ENCODE measurements around the gene ABHD12B. TPM values are rescaled to one million over a fixed set of nuclear protein-coding genes. Genes with fewer than 3 reads are reported as not detected.

The ABHD12B gene
- total and polyA plus RNA-seq, 2 of the 13 experiments (the other 11 are each of a cell fraction or from before 2014, with no cell fraction given): not detected

DNA sequence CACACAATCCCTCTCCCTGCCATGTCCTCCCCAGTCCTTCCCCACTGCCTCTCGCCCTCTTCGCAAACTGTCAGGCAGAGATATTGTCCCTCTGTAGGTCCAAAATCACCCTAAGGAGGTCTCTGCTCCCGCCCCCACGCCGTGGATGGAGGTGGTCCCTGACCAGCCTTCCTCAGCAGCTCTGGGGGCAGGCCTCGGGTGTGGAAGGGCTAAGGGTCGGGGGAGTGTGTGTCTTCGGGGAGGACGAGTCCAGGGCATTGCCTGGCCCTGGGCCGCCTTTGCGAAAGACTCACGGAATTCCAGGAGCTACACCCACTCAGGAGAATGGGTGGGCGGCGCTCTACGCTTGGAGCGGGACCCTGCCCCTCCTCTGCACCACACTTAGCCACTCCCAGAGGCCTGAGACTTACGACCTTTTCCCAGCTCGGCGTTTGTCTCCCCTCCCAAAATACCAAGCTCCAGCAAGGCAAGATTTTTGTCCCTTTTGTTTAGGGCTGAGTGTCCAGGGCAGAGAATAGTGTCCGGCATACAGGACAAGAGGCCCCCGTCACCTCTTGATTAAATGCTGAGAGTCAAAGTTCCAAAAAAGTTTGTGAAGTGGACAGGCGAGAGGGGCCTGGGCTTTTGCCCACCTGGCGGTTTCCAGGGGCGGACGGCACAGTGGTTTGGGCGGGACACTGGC is 71.5 kb downstream of the ABHD12B start (continued):
- TF ChIP-seq GABPB1 (CRISPR knock-in tag; IDR thresholded peaks at IDR 0.05): peak; percentile 30; the same call in 1 of the 2 replicates
- TF ChIP-seq ZNF790 (CRISPR knock-in tag; IDR thresholded peaks at IDR 0.05; ENCODE audit: borderline replicate concordance): no peak
- no peak for TF ChIP-seq EZH2 (conservative IDR thresholded peaks at IDR 0.05; ENCODE audit: low read depth, low read length)
- TF ChIP-seq ZNF883 (CRISPR knock-in tag; IDR thresholded peaks at IDR 0.05; ENCODE audit: not compliant biosample characterization): peak; percentile 46
- no peak for TF ChIP-seq SIX1 (CRISPR knock-in tag; IDR thresholded peaks at IDR 0.05; ENCODE audit: borderline replicate concordance)
- TF ChIP-seq ZFP1 (CRISPR knock-in tag; IDR thresholded peaks at IDR 0.05): no peak
- TF ChIP-seq ZFY (CRISPR knock-in tag; IDR thresholded peaks at IDR 0.05): no peak
- TF ChIP-seq, protein P1, sequence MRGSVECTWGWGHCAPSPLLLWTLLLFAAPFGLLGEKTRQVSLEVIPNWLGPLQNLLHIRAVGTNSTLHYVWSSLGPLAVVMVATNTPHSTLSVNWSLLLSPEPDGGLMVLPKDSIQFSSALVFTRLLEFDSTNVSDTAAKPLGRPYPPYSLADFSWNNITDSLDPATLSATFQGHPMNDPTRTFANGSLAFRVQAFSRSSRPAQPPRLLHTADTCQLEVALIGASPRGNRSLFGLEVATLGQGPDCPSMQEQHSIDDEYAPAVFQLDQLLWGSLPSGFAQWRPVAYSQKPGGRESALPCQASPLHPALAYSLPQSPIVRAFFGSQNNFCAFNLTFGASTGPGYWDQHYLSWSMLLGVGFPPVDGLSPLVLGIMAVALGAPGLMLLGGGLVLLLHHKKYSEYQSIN (CRISPR knock-in tag; IDR thresholded peaks at IDR 0.05; ENCODE audit: borderline replicate concordance): no peak
- TF ChIP-seq, protein P2, sequence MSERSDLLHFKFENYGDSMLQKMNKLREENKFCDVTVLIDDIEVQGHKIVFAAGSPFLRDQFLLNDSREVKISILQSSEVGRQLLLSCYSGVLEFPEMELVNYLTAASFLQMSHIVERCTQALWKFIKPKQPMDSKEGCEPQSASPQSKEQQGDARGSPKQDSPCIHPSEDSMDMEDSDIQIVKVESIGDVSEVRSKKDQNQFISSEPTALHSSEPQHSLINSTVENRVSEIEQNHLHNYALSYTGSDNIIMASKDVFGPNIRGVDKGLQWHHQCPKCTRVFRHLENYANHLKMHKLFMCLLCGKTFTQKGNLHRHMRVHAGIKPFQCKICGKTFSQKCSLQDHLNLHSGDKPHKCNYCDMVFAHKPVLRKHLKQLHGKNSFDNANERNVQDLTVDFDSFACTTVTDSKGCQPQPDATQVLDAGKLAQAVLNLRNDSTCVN (CRISPR knock-in tag; IDR thresholded peaks at IDR 0.05; ENCODE audit: borderline replicate concordance): no peak
- TF ChIP-seq MTA3 (CRISPR knock-in tag; IDR thresholded peaks at IDR 0.05): no peak
- no peak for TF ChIP-seq SOX6 (IDR thresholded peaks at IDR 0.05)
- peak; percentile 42 for TF ChIP-seq SOX6 (CRISPR knock-in tag; IDR thresholded peaks at IDR 0.05)
- TF ChIP-seq ZNF776 (CRISPR knock-in tag; IDR thresholded peaks at IDR 0.05): no peak
- TF ChIP-seq, protein P3, sequence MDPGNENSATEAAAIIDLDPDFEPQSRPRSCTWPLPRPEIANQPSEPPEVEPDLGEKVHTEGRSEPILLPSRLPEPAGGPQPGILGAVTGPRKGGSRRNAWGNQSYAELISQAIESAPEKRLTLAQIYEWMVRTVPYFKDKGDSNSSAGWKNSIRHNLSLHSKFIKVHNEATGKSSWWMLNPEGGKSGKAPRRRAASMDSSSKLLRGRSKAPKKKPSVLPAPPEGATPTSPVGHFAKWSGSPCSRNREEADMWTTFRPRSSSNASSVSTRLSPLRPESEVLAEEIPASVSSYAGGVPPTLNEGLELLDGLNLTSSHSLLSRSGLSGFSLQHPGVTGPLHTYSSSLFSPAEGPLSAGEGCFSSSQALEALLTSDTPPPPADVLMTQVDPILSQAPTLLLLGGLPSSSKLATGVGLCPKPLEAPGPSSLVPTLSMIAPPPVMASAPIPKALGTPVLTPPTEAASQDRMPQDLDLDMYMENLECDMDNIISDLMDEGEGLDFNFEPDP (CRISPR knock-in tag; conservative IDR thresholded peaks at IDR 0.05): peak; percentile 9; the same call in 1 of the 2 replicates
- no peak for TF ChIP-seq PAWR (CRISPR knock-in tag; IDR thresholded peaks at IDR 0.05; ENCODE audit: borderline replicate concordance)
- TF ChIP-seq, protein P4, sequence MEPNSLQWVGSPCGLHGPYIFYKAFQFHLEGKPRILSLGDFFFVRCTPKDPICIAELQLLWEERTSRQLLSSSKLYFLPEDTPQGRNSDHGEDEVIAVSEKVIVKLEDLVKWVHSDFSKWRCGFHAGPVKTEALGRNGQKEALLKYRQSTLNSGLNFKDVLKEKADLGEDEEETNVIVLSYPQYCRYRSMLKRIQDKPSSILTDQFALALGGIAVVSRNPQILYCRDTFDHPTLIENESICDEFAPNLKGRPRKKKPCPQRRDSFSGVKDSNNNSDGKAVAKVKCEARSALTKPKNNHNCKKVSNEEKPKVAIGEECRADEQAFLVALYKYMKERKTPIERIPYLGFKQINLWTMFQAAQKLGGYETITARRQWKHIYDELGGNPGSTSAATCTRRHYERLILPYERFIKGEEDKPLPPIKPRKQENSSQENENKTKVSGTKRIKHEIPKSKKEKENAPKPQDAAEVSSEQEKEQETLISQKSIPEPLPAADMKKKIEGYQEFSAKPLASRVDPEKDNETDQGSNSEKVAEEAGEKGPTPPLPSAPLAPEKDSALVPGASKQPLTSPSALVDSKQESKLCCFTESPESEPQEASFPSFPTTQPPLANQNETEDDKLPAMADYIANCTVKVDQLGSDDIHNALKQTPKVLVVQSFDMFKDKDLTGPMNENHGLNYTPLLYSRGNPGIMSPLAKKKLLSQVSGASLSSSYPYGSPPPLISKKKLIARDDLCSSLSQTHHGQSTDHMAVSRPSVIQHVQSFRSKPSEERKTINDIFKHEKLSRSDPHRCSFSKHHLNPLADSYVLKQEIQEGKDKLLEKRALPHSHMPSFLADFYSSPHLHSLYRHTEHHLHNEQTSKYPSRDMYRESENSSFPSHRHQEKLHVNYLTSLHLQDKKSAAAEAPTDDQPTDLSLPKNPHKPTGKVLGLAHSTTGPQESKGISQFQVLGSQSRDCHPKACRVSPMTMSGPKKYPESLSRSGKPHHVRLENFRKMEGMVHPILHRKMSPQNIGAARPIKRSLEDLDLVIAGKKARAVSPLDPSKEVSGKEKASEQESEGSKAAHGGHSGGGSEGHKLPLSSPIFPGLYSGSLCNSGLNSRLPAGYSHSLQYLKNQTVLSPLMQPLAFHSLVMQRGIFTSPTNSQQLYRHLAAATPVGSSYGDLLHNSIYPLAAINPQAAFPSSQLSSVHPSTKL (CRISPR knock-in tag; IDR thresholded peaks at IDR 0.05): peak; percentile 48; the same call in 1 of the 2 replicates
- no peak for TF ChIP-seq ZNF33B (CRISPR knock-in tag; IDR thresholded peaks at IDR 0.05)
- TF ChIP-seq NKX3-1 (CRISPR knock-in tag; IDR thresholded peaks at IDR 0.05): no peak
- TF ChIP-seq, protein P5, sequence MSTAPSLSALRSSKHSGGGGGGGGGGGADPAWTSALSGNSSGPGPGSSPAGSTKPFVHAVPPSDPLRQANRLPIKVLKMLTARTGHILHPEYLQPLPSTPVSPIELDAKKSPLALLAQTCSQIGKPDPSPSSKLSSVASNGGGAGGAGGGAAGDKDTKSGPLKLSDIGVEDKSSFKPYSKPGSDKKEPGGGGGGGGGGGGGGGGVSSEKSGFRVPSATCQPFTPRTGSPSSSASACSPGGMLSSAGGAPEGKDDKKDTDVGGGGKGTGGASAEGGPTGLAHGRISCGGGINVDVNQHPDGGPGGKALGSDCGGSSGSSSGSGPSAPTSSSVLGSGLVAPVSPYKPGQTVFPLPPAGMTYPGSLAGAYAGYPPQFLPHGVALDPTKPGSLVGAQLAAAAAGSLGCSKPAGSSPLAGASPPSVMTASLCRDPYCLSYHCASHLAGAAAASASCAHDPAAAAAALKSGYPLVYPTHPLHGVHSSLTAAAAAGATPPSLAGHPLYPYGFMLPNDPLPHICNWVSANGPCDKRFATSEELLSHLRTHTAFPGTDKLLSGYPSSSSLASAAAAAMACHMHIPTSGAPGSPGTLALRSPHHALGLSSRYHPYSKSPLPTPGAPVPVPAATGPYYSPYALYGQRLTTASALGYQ (CRISPR knock-in tag; IDR thresholded peaks at IDR 0.05): peak; percentile 8; the same call in 1 of the 2 replicates
- no peak for TF ChIP-seq ZNF326 (CRISPR knock-in tag; IDR thresholded peaks at IDR 0.05; ENCODE audit: borderline replicate concordance)
- TF ChIP-seq BRCA1 (CRISPR knock-in tag; IDR thresholded peaks at IDR 0.05): 0 out of 2 replicates have a peak, but pooled peaks have one; percentile 12
